H1 (cell line): ENCODE results near the gene TMOD4. TPM values are rescaled to one million over a fixed set of nuclear protein-coding genes. Genes with fewer than 3 reads are reported as not detected.

Experiments used
- E2F6 ChIP-seq: IDR thresholded peaks from 2 replicates; pipeline ENCODE4 v1.6.1; 2012; ENCODE audit warnings: inconsistent platforms
- GTF2F1 ChIP-seq: IDR thresholded peaks from 2 replicates; pipeline ENCODE4 v1.6.1; 2012; ENCODE audit warnings: low read depth, low read length, improper control_type of control experiment, borderline replicate concordance
- SIN3A ChIP-seq, 2 experiments: IDR thresholded peaks in 1 of 2; conservative IDR thresholded peaks in 1 of 2; 2 replicates each; pipeline ENCODE4 v1.6.1; 2011 to 2012; ENCODE audit warnings: low read length in 2 of 2, improper control_type of control experiment in 1 of 2, low read depth in 1 of 2, mild to moderate bottlenecking in 1 of 2
- TAF7 ChIP-seq: optimal IDR thresholded peaks from 2 replicates; pipeline ENCODE3; 2011; ENCODE audit warnings: low read depth, mild to moderate bottlenecking, inconsistent platforms, low read length, moderate library complexity, borderline replicate concordance
- TEAD4 ChIP-seq: IDR thresholded peaks from 2 replicates; pipeline ENCODE4 v1.6.1; 2012; ENCODE audit warnings: low read depth, low read length, inconsistent platforms, mixed read lengths
- polyA plus RNA-seq, 7 experiments: library from polyadenylated mRNA; depleted of rRNA in 3 of 7; stranded (reverse) in 5 of 7; unstranded in 2 of 7; fragments of >200 nt in 5 of 7; fragments of 200-250 nt in 2 of 7; gene quantifications; 1 replicate in 5 of 7; 2 replicates in 1 of 7; 4 replicates in 1 of 7; pipeline versions ENCODE4 v1.2.1 to v1.2.3, GENCODE V29; 2011 to 2013; ENCODE audit warnings: missing spikeins in 2 of 7, mixed read lengths in 2 of 7
- total RNA-seq: library from RNA; stranded (reverse); fragmentation: NEBNext Ultra II Directional; extraction: Animal tissue kit (Norgen Biotek cat#: 25700); gene quantifications from 2 replicates; pipeline ENCODE4 v1.2.1, GENCODE V29; 2021
- TF ChIP-seq, protein P1 (sequence below): IDR thresholded peaks from 2 replicates; pipeline ENCODE4 v1.6.1; 2012; ENCODE audit warnings: inconsistent platforms

The TMOD4 gene
- total and polyA plus RNA-seq, 2 of the 8 experiments (the other 6 are each of a cell fraction or from before 2014, with no cell fraction given) = 0.42 TPM; not detected in 1

GRCh38 chr1:151143986-151144385, 31.8 kb downstream of the TMOD4 start (continued):
- TF ChIP-seq TEAD4 (no peak), TAF7 (no peak), GTF2F1 (no peak), SIN3A (conservative IDR thresholded peaks at IDR 0.05 in 1 of 2, IDR thresholded peaks at IDR 0.05 in 1 of 2; ENCODE audit: low read depth in 1 of 2, low read length in 2 of 2) (no peak), E2F6 (no peak)
- TF ChIP-seq, protein P1, sequence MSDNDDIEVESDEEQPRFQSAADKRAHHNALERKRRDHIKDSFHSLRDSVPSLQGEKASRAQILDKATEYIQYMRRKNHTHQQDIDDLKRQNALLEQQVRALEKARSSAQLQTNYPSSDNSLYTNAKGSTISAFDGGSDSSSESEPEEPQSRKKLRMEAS = no peak
